GM10266 (cell line): ENCODE measurements around the gene GNAT1.
"Not testable (repeated sequence)": the region's sequence is repeated elsewhere in the genome, so short reads cannot be mapped to it uniquely, and the experiment has no call there.

Source experiments
- DNase-seq: peaks from one replicate; pipeline ENCODE4 v3.0.0; 2012; ENCODE audit errors: extremely low spot score
- CTCF ChIP-seq: IDR thresholded peaks from 2 replicates; pipeline ENCODE4 v1.5.1; 2012; ENCODE audit warnings: mild to moderate bottlenecking, low read depth; ENCODE audit not compliant: control insufficient read depth, insufficient read depth; ENCODE audit errors: missing control alignments

Gene GNAT1

DNA sequence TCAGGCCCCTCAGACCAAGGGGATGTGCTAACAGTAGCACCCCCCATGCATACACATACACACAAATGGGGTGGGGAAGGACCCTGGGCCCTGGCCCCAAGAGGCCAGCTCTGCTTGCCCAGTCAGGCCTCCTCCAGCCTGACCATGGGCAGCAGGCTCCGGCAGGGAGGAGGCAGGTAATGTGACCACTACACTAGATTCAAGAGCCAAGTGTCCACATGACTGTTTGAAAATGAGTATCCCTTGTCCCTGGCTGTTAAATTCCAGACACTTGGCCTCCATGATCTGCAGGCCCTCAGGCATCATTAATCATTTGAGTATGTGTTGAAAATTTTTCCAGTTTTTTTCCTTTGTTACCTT is 30.7 kb downstream of the GNAT1 start:
- DNase-seq = no peak
- TF ChIP-seq CTCF = no peak

- TF ChIP-seq CTCF = no peak
Measured at GRCh38 chr3:50224639-50225038, 33.2 kb downstream of the GNAT1 start.

GRCh38 chr3:50226888-50227389 is 35.5 kb downstream of the GNAT1 start:
- peak; percentile 8 for TF ChIP-seq CTCF
- DNase-seq = no peak

More at GRCh38 chr3:50224639-50225038, 33.2 kb downstream of the GNAT1 start:
- no peak for DNase-seq

GRCh38 chr3:50227390-50228183 is 36.2 kb downstream of the GNAT1 start:
- peak; percentile 95 for DNase-seq
- peak; percentile 91 for TF ChIP-seq CTCF

- not testable (repeated sequence) for DNase-seq
Measured at GRCh38 chr3:50228184-50228763, 36.9 kb downstream of the GNAT1 start.

DNA sequence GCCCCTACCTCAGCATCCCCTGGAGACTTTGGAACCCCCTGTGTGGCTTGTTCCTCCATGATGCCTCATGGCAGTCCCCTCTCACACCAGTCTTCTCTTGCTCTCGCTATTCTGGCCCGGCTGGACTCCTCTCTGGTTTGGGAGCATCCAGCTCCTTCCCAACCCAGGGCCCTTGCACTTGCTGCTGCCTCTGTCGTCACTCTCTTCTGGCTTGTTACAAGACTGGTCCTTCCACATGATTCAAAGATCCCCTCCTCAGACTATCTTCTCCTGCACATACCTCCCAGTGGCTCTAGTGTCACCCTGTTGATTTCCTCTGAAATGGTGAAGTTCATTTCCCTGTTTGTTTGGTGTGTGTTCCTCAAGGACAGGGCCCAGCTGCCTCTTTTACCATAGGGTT is 38.1 kb downstream of the GNAT1 start:
- no peak for DNase-seq
- TF ChIP-seq CTCF = no peak

- no peak for DNase-seq
- no peak for TF ChIP-seq CTCF
Measured at GRCh38 chr3:50230104-50230793, 38.8 kb downstream of the GNAT1 start.
